Smooth muscle cell (in vitro differentiated cells): ENCODE data around the gene CXCL14. TPM values are rescaled to one million over a fixed set of nuclear protein-coding genes. Genes with fewer than 3 reads are reported as not detected.

Source experiments
- DNase-seq: peaks from one replicate; lab custom pipeline; 2025; ENCODE audit not compliant: unreplicated experiment; lab: John Stamatoyannopoulos, UW
- H2AFZ ChIP-seq: fragments of 200-600 bp; sonication (generic); 2 replicates; pipeline ENCODE4 v1.6.0; 2016; ENCODE audit warnings: antibody characterized with exemption, low read depth, mild to moderate bottlenecking
- H3F3A ChIP-seq: fragments of 200-600 bp; sonication (generic); 2 replicates; pipeline ENCODE4 v1.6.0; 2017; ENCODE audit warnings: antibody characterized with exemption, low read depth
- H3K27ac ChIP-seq: fragments of 200-600 bp; sonication (generic); 2 replicates; pipeline ENCODE4 v1.5.1; 2016; ENCODE audit warnings: low read depth, mild to moderate bottlenecking
- H3K27me3 ChIP-seq: fragments of 200-600 bp; sonication (generic); 2 replicates; pipeline ENCODE4 v1.6.1; 2016; ENCODE audit warnings: low read depth, mild to moderate bottlenecking
- H3K36me3 ChIP-seq: fragments of 200-600 bp; sonication (generic); 2 replicates; pipeline ENCODE4 v1.5.1; 2016; ENCODE audit warnings: low read depth
- H3K4me1 ChIP-seq: fragments of 200-600 bp; sonication (generic); 2 replicates; pipeline ENCODE4 v1.5.1; 2016; ENCODE audit warnings: low read depth
- H3K4me2 ChIP-seq: fragments of 200-600 bp; sonication (generic); 2 replicates; pipeline ENCODE4 v1.6.0; 2016; ENCODE audit warnings: mild to moderate bottlenecking
- H3K4me3 ChIP-seq: fragments of 200-600 bp; sonication (generic); 2 replicates; pipeline ENCODE4 v1.5.1; 2016; ENCODE audit warnings: mild to moderate bottlenecking
- H3K79me2 ChIP-seq: fragments of 200-600 bp; sonication (generic); 2 replicates; pipeline ENCODE4 v1.6.0; 2016; ENCODE audit warnings: low read depth, mild to moderate bottlenecking
- H3K9ac ChIP-seq: fragments of 200-600 bp; sonication (generic); 2 replicates; pipeline ENCODE4 v1.6.0; 2016; ENCODE audit warnings: low read depth
- H3K9me3 ChIP-seq: fragments of 200-600 bp; sonication (generic); replicated peaks from 2 replicates; pipeline ENCODE4 v1.5.1; 2016; ENCODE audit warnings: low read depth
- H4K20me1 ChIP-seq: fragments of 200-600 bp; sonication (generic); 2 replicates; pipeline ENCODE4 v1.6.0; 2016; ENCODE audit warnings: low read depth
- WGBS: methylation state at CpG from one replicate; pipeline ENCODE4 v1.1.7; 2016; ENCODE audit warnings: low lambda C conversion rate; 5-methylcytosine and 5-hydroxymethylcytosine counted together
- polyA plus RNA-seq: library from polyadenylated mRNA; unstranded; fragments of >200 nt; fragmentation: Nextera tagmentation; extraction: Ambion mirVana; gene quantifications from 2 replicates; pipeline ENCODE4 v1.2.1, GENCODE V29; 2016
- total RNA-seq: library from RNA; depleted of rRNA; stranded (reverse); fragments of >200 nt; gene quantifications from 2 replicates; pipeline ENCODE4 v1.2.3, GENCODE V29; 2014
- TF ChIP-seq, protein P1 (sequence below): fragments of 200-600 bp; sonication (generic); IDR thresholded peaks from 2 replicates; pipeline ENCODE4 v1.5.1; 2017; ENCODE audit warnings: borderline replicate concordance, mild to moderate bottlenecking, antibody characterized with exemption; ENCODE audit not compliant: insufficient read depth, poor library complexity, severe bottlenecking

Gene CXCL14
- total and polyA plus RNA-seq, 2 experiments from 2014 or later = 589 to 1,209 TPM

DNA sequence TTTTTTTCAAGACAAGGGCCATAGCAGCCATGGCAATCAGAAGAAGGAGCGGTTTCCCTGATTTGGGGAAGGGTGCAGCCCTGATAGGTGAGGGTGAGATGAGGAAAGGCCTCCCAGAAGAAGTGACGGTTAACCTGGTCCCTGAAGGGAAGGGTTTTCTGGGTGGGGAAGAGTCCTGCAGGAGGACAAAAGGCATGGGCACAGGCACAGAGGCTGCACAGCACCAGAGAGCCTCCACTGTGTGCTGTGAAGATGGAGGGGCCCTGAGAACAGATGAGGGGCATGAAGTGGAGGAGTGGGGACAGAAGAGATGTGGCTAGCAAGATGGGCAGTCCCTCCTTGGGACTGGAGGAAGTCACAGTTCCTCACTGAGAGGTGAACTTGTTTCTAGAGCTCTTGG is 46.3 kb upstream of the CXCL14 start:
- H3K4me1 ChIP-seq = no peaks in the 10 kb centered on the region
- H3K9me3 ChIP-seq = no peaks in the 10 kb centered on the region
- no peaks in the 10 kb centered on the region for H3K27me3 ChIP-seq
- H3K9ac ChIP-seq = no peak overlapping the region
- DNase-seq = no peak
- H3K27ac ChIP-seq = no peak overlapping the region
- no peaks in the 10 kb centered on the region for H3K79me2 ChIP-seq
- WGBS = 89% methylated on average over 2 of the region's 2 CpGs
- H4K20me1 ChIP-seq = no peaks in the 10 kb centered on the region
- no peak overlapping the region for H3K4me2 ChIP-seq
- H3F3A ChIP-seq = no peaks in the 10 kb centered on the region
- H2AFZ ChIP-seq = no peak overlapping the region
- TF ChIP-seq, protein P1, sequence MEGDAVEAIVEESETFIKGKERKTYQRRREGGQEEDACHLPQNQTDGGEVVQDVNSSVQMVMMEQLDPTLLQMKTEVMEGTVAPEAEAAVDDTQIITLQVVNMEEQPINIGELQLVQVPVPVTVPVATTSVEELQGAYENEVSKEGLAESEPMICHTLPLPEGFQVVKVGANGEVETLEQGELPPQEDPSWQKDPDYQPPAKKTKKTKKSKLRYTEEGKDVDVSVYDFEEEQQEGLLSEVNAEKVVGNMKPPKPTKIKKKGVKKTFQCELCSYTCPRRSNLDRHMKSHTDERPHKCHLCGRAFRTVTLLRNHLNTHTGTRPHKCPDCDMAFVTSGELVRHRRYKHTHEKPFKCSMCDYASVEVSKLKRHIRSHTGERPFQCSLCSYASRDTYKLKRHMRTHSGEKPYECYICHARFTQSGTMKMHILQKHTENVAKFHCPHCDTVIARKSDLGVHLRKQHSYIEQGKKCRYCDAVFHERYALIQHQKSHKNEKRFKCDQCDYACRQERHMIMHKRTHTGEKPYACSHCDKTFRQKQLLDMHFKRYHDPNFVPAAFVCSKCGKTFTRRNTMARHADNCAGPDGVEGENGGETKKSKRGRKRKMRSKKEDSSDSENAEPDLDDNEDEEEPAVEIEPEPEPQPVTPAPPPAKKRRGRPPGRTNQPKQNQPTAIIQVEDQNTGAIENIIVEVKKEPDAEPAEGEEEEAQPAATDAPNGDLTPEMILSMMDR = no peak
- no peak overlapping the region for H3K4me3 ChIP-seq
- H3K36me3 ChIP-seq = no peaks in the 10 kb centered on the region

DNA sequence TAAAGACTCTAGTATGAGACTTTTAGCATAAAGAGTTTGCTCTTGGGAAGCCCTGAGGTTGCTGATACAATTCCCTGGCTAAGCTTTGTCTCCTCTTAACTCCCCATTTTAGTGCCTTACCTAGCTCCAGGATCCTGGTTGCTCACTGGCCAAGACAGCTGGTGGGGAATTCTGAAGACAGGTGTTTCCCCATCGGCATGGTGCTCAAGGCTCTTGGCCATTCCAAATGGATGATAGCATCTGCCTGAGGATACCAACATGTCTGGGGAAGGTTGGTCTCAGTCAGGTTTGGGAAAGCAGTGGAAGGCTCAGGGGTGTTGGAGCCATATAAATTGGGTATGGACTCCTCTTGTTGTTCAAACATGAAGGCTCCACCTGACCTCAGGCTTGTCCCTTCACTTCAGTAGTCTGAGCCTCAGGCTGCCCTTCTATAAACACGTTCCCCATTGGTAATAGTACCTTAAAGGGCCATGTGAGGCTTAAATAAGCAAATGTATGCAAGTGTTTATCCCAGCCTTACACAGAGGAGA is 44.5 kb upstream of the CXCL14 start:
- TF ChIP-seq, protein P1 = no peak
- Histone ChIP-seq H3K27me3 (no peaks in the 10 kb centered on the region), H4K20me1 (no peaks in the 10 kb centered on the region), H3K9ac (no peak overlapping the region), H3K4me3 (no peak overlapping the region), H3K4me2 (no peak overlapping the region), H3K4me1 (no peaks in the 10 kb centered on the region), H3K79me2 (no peaks in the 10 kb centered on the region), H3K27ac (no peak overlapping the region), H3K9me3 (peaks cover 14% of the 10 kb centered on the region), H3F3A (no peaks in the 10 kb centered on the region), H3K36me3 (no peaks in the 10 kb centered on the region), H2AFZ (no peak overlapping the region)
- DNase-seq = no peak
- WGBS = 87% methylated on average over 2 of the region's 2 CpGs

DNA sequence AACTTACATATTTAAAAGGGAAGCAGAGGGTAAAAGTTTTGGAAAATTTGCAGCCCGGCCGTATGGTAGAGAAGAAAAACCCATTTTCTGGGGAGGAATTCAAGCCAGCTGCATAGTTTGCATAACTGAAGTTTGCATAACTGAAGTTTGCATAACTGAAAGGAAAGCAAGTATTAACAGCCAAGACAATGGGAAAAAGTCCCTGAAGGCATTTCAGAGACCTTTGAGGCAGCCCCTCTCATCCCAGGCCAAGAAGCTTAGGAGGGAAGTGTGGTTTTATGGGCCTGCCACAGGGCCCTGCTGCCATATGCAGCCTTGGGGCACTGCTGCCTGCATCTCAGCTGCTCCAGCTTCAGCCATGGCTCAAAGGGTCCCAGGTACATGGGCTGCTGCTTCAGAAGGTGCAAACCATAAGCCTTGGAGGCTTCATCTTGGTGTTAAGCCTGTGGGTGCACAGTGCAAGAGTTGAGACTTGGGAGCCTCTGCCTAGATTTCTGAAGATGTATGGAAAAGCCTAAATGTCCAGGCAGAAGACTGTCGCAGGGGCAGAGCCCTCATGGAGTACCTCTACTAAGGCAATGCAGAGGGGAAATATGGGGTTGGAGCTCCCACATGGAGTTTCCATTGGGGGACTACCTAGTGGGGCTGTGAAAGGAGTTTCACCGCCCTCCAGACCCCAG is 36.9 kb upstream of the CXCL14 start:
- Histone ChIP-seq H3K36me3 (no peaks in the 10 kb centered on the region), H3K4me2 (no peak overlapping the region), H2AFZ (no peak overlapping the region), H3K27ac (no peak overlapping the region), H4K20me1 (no peaks in the 10 kb centered on the region), H3K79me2 (no peaks in the 10 kb centered on the region), H3K4me3 (no peak overlapping the region), H3K4me1 (no peaks in the 10 kb centered on the region), H3K9ac (no peak overlapping the region), H3K27me3 (no peaks in the 10 kb centered on the region), H3F3A (no peaks in the 10 kb centered on the region), H3K9me3 (peaks cover 33% of the 10 kb centered on the region)
- DNase-seq = no peak
- TF ChIP-seq, protein P1 = no peak
- WGBS = 76% methylated on average over 4 of the region's 4 CpGs

DNA sequence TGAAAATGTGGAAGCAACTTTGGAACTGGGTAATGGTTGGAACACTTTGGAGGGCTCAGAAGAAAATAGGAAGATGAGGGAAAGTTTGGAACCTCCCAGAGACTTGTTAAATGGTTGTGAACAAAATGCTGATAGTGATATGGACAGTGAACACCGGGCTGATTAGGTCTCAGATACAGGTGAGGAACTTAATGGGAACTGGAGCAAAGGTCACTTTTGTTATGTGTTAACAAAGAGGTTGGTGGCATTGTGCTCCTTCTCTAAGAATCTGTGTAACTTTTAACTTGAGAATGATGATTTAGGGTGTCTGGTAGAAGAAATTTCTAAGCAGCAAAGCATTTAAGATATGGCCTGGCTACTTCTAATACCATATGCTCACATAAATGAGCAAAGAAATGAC is 36.4 kb upstream of the CXCL14 start:
- no peaks in the 10 kb centered on the region for H3K79me2 ChIP-seq

More for the DNA sequence above, 36.4 kb upstream of the CXCL14 start:
- no peak for DNase-seq
- Histone ChIP-seq H3F3A (no peaks in the 10 kb centered on the region), H3K4me2 (no peak overlapping the region), H3K9me3 (peaks cover 33% of the 10 kb centered on the region), H3K4me3 (no peak overlapping the region), H2AFZ (no peak overlapping the region), H3K27ac (no peak overlapping the region), H4K20me1 (no peaks in the 10 kb centered on the region), H3K9ac (no peak overlapping the region), H3K4me1 (no peaks in the 10 kb centered on the region), H3K27me3 (no peaks in the 10 kb centered on the region), H3K36me3 (no peaks in the 10 kb centered on the region)
- WGBS = 76% methylated on average over 1 of the region's 1 CpG
- TF ChIP-seq, protein P1 = no peak
